Adrenal gland (tissue), 5 donors: ENCODE measurements around the gene MED26.

Experiments used
- CTCF ChIP-seq, 6 experiments: fragments of 450-650 bp in 4 of 6; fragments of 200-600 bp in 2 of 6; sonication (generic) in 1 of 6; IDR thresholded peaks; 1 replicate in 5 of 6; 2 replicates in 1 of 6; pipeline versions ENCODE4 v1.5.1 to v1.8.0; 2016 to 2021; ENCODE audit warnings: antibody characterized with exemption in 6 of 6, mild to moderate bottlenecking in 2 of 6, moderate library complexity in 1 of 6
- POLR2A ChIP-seq, 2 donors: fragments of 450-650 bp; IDR thresholded peaks; one replicate each; pipeline ENCODE4 v1.6.1; 2017; ENCODE audit warnings: antibody characterized with exemption in 2 of 2, mild to moderate bottlenecking in 2 of 2, moderate library complexity in 1 of 2
- donor health status: DM: no; HTN: no; CAD: no.

DNA sequence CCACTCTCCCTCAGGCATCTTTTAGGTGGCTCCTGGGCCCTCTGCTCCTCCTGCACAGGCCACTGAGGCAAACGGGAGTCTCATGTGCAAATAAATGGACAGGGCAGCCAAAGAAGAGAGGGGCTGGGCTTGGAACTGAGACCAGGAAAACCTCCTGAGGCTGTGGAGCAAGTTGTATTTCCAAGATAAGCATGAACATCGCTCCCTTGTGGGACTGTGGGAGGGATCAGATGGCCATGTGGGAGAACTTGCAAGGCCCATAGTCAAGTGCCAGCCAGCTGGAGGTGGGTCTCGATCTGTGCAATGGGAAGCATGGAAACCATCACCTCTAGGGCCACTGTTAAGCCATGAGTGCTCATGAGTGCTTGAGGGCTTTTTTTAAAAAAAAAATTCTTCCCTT is 24.9 kb downstream of the MED26 start:
- TF ChIP-seq CTCF (IDR thresholded peaks at IDR 0.05) (no peak), POLR2A (IDR thresholded peaks at IDR 0.05) (no peak)
